Endothelial cell of umbilical vein (primary cell): ENCODE results near the gene HLTF. TPM values are rescaled to one million over a fixed set of nuclear protein-coding genes. Genes with fewer than 3 reads are reported as not detected.

Experiments
- BruUV-seq: library from RNA; stranded (reverse); fragments of 400-500 nt; replicated peaks from 2 replicates; lab custom pipeline; 2021; lab: Mats Ljungman, UMichigan
- CTCF ChIA-PET: fragments of 300-600, 350-600 bp; sonication (Branson Sonifier 250); formaldehyde crosslinking; loops from one replicate; lab custom pipeline; 2021; ENCODE audit warnings: antibody characterized with exemption, inconsistent platforms; lab: Charles Lee
- POLR2A ChIA-PET: fragments of 300-600, 350-600 bp; sonication (Branson Sonifier 250); formaldehyde crosslinking; loops from one replicate; lab custom pipeline; 2021; ENCODE audit warnings: antibody characterized with exemption, inconsistent platforms; lab: Charles Lee
- DNase-seq: peaks from one replicate; pipeline ENCODE4 v3.0.0-alpha.2; 2011; ENCODE audit warnings: low read depth, low spot score
- FAIRE-seq: peaks from 2 replicates; lab custom pipeline; 2011; peaks lifted over from hg19 to GRCh38; lab: Jason Lieb, UNC
- H2AFZ ChIP-seq: 2 replicates; pipeline ENCODE4 v1.6.0; 2012; ENCODE audit warnings: low read depth, low read length, control low read depth, inconsistent platforms
- H3K27ac ChIP-seq: 2 replicates; pipeline ENCODE4 v1.5.1; 2011; ENCODE audit warnings: low read depth, mild to moderate bottlenecking, control low read depth, low read length, moderate library complexity; ENCODE audit not compliant: insufficient read depth
- H3K27me3 ChIP-seq, 2 experiments: 2 replicates each; pipeline versions ENCODE4 v1.6.0 to v1.6.1; 2011; ENCODE audit warnings: low read length in 2 of 2, mixed read lengths in 1 of 2; ENCODE audit not compliant: control insufficient read depth in 2 of 2, insufficient read depth in 2 of 2
- H3K36me3 ChIP-seq, 2 experiments: 2 replicates in 1 of 2; 3 replicates in 1 of 2; pipeline ENCODE4 v1.5.1; 2011; ENCODE audit warnings: low read length in 2 of 2, mild to moderate bottlenecking in 1 of 2, moderate library complexity in 1 of 2; ENCODE audit not compliant: control insufficient read depth in 2 of 2, insufficient read depth in 2 of 2; ENCODE audit errors: extremely low read depth in 1 of 2
- H3K4me1 ChIP-seq: 3 replicates; pipeline ENCODE4 v1.5.1; 2011; ENCODE audit warnings: mild to moderate bottlenecking, low read length; ENCODE audit not compliant: control insufficient read depth, insufficient read depth; ENCODE audit errors: extremely low read depth
- H3K4me2 ChIP-seq: 2 replicates; pipeline ENCODE4 v1.6.1; 2011; ENCODE audit warnings: low read length, control low read depth, mixed read lengths; ENCODE audit not compliant: insufficient read depth
- H3K4me3 ChIP-seq, 3 experiments: fragments of 200-600 bp in 1 of 3; sonication (generic), shearing (Covaris generic) in 1 of 3; replicated peaks in 1 of 3; 2 replicates each; pipeline ENCODE4 v1.5.1; 2011 to 2016; ENCODE audit warnings: control low read depth in 3 of 3, low read length in 3 of 3, mild to moderate bottlenecking in 2 of 3, inconsistent platforms in 1 of 3, low read depth in 1 of 3, moderate library complexity in 1 of 3; ENCODE audit not compliant: insufficient read depth in 1 of 3
- H3K79me2 ChIP-seq: 2 replicates; pipeline ENCODE4 v1.6.0; 2012; ENCODE audit warnings: low read length, inconsistent platforms; ENCODE audit not compliant: control insufficient read depth, insufficient read depth
- H3K9ac ChIP-seq: replicated peaks from 2 replicates; pipeline ENCODE3; 2011; ENCODE audit warnings: low read length, control low read depth; ENCODE audit not compliant: insufficient read depth; ENCODE audit errors: extremely low read depth
- H3K9me1 ChIP-seq: replicated peaks from 3 replicates; pipeline ENCODE4 v1.6.0; 2011; ENCODE audit warnings: mild to moderate bottlenecking, low read length; ENCODE audit not compliant: control insufficient read depth, insufficient read depth; ENCODE audit errors: extremely low read depth
- H3K9me3 ChIP-seq: replicated peaks from 2 replicates; pipeline ENCODE4 v1.5.1; 2012; ENCODE audit warnings: low read length, inconsistent platforms; ENCODE audit not compliant: control insufficient read depth, insufficient read depth
- H4K20me1 ChIP-seq: replicated peaks from 2 replicates; pipeline ENCODE3; 2011; ENCODE audit warnings: mild to moderate bottlenecking, low read length; ENCODE audit not compliant: control insufficient read depth, insufficient read depth; ENCODE audit errors: extremely low read depth
- EZH2 ChIP-seq: IDR thresholded peaks from 2 replicates; pipeline ENCODE4 v1.6.1; 2012; ENCODE audit warnings: borderline replicate concordance, low read depth, mild to moderate bottlenecking, moderate library complexity, low read length, inconsistent platforms; ENCODE audit not compliant: severe bottlenecking
- FOS ChIP-seq: IDR thresholded peaks from 2 replicates; pipeline ENCODE4 v1.6.1; 2011; ENCODE audit warnings: mild to moderate bottlenecking, low read length, moderate library complexity, borderline replicate concordance; ENCODE audit not compliant: insufficient read depth
- GATA2 ChIP-seq: IDR thresholded peaks from 2 replicates; pipeline ENCODE4 v1.7.0; 2011; ENCODE audit warnings: low read depth, mild to moderate bottlenecking, moderate library complexity, mixed read lengths, low read length; ENCODE audit not compliant: insufficient read length, insufficient read depth
- JUN ChIP-seq: IDR thresholded peaks from 2 replicates; pipeline ENCODE4 v1.6.1; 2011; ENCODE audit warnings: borderline replicate concordance, low read depth; ENCODE audit not compliant: insufficient read length, insufficient read depth
- MAX ChIP-seq: IDR thresholded peaks from 2 replicates; pipeline ENCODE4 v1.6.1; 2011; ENCODE audit not compliant: insufficient read depth, insufficient read length
- MYC ChIP-seq: IDR thresholded peaks from one replicate; pipeline ENCODE4 v1.6.1; 2011; ENCODE audit warnings: mild to moderate bottlenecking, low read depth, low read length
- POLR2A ChIP-seq: IDR thresholded peaks from 2 replicates; pipeline ENCODE4 v1.6.1; 2012; ENCODE audit warnings: low read depth, mild to moderate bottlenecking, control low read depth, low read length
- POLR2AphosphoS5 ChIP-seq: IDR thresholded peaks from 2 replicates; pipeline ENCODE4 v1.6.1; 2012; ENCODE audit warnings: low read depth, mild to moderate bottlenecking, control low read depth, low read length, moderate library complexity; ENCODE audit not compliant: insufficient read depth
- dilution Hi-C: fragments of 300-500 bp; cut with MboI; formaldehyde crosslinking; loops from one replicate; pipeline ENCODE4 v1.15.0; 2019; ENCODE audit warnings: low sequenced_read_pairs; ENCODE audit not compliant: extremely low pct_ligation_motif_present
- intact Hi-C: fragments of 100-400 bp; cut with micrococcal nuclease; formaldehyde crosslinking; loops from one replicate; pipeline ENCODE4 v1.10.0; 2022
- polyA plus RNA-seq, 4 experiments: library from polyadenylated mRNA; depleted of rRNA in 3 of 4; stranded (reverse) in 3 of 4; unstranded in 1 of 4; fragments of >200 nt; gene quantifications; 2 replicates each; pipeline versions ENCODE4 v1.2.1 to v1.2.3, GENCODE V29; 2011 to 2012; ENCODE audit warnings: missing spikeins in 1 of 4
- total RNA-seq: library from RNA; stranded (reverse); gene quantifications from 2 replicates; pipeline ENCODE4 v1.2.3, GENCODE V29; 2021
- TF ChIP-seq, protein P1 (sequence below), 2 donors: IDR thresholded peaks; 1 replicate in 1 of 2; 2 replicates in 1 of 2; pipeline ENCODE4 v1.5.1; 2011; ENCODE audit warnings: low read length in 2 of 2, mild to moderate bottlenecking in 2 of 2, moderate library complexity in 2 of 2, control low read depth in 1 of 2, inconsistent platforms in 1 of 2, low read depth in 1 of 2; ENCODE audit not compliant: insufficient read depth in 1 of 2; ENCODE audit errors: extremely low read depth in 1 of 2

Gene HLTF
- total and polyA plus RNA-seq, 2 donors (not counting 3 experiments of a cell fraction or from before 2014, with no cell fraction given) = 8.7 to 24.6 TPM

GRCh38 chr3:149095487-149095886 is 9.2 kb upstream of the HLTF start:
- intact Hi-C loops (no loop called here), dilution Hi-C loops (no loop called here)
- H3K27me3 ChIP-seq = peaks cover 0 to 2% of the 10 kb centered on the region in 2 experiments
- FAIRE-seq = no peak
- no peaks in the 10 kb centered on the region for H3K9me1 ChIP-seq
- no peaks in the 10 kb centered on the region for H3K79me2 ChIP-seq
- BruUV-seq = no TSS peak
- no peak overlapping the region for H3K4me3 ChIP-seq
- no peaks in the 10 kb centered on the region for H3K4me1 ChIP-seq
- no peaks in the 10 kb centered on the region for H3K9me3 ChIP-seq
- ChIA-PET CTCF (no interaction called here), POLR2A (no interaction called here)
- no peak overlapping the region for H3K9ac ChIP-seq
- H4K20me1 ChIP-seq = no peaks in the 10 kb centered on the region
- H3K27ac ChIP-seq = no peak overlapping the region
- H3K4me2 ChIP-seq = no peak overlapping the region
- no peak for TF ChIP-seq FOS
- no peaks in the 10 kb centered on the region for H3K36me3 ChIP-seq
- DNase-seq = no peak
- H2AFZ ChIP-seq = no peak overlapping the region

DNA sequence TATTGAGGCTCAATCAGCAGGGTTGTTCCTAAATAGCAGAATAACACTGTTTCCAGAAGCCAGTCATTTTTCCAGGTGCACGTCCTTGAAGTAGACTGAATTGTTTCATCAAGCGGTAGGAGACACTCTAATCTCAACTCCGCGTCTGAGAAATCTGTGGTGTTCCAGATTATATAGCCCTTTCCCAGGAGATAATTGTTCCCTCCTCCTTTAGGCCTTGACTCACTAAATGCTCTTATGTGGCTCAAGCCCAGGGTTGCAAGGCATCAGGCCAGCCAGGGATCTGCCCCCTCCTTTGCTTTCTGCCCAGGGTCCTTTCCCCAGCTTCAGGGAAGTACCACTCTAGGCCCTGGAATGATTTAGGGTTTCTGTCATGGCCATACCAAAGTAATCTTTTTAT is 5.7 kb upstream of the HLTF start:
- no peak overlapping the region for H3K4me2 ChIP-seq
- no peaks in the 10 kb centered on the region for H4K20me1 ChIP-seq
- no peak for FAIRE-seq
- no TSS peak for BruUV-seq
- H3K9ac ChIP-seq = no peak overlapping the region
- dilution Hi-C loops (no loop called here), intact Hi-C loops (no loop called here)
- no peaks in the 10 kb centered on the region for H3K79me2 ChIP-seq
- DNase-seq = no peak
- CTCF ChIA-PET = no interaction called here
- TF ChIP-seq MAX (no peak), MYC (no peak), JUN (no peak), POLR2AphosphoS5 (no peak), GATA2 (no peak), POLR2A (no peak), EZH2 (no peak), FOS (no peak)
- TF ChIP-seq, protein P1, sequence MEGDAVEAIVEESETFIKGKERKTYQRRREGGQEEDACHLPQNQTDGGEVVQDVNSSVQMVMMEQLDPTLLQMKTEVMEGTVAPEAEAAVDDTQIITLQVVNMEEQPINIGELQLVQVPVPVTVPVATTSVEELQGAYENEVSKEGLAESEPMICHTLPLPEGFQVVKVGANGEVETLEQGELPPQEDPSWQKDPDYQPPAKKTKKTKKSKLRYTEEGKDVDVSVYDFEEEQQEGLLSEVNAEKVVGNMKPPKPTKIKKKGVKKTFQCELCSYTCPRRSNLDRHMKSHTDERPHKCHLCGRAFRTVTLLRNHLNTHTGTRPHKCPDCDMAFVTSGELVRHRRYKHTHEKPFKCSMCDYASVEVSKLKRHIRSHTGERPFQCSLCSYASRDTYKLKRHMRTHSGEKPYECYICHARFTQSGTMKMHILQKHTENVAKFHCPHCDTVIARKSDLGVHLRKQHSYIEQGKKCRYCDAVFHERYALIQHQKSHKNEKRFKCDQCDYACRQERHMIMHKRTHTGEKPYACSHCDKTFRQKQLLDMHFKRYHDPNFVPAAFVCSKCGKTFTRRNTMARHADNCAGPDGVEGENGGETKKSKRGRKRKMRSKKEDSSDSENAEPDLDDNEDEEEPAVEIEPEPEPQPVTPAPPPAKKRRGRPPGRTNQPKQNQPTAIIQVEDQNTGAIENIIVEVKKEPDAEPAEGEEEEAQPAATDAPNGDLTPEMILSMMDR (IDR thresholded peaks at IDR 0.05; ENCODE audit: extremely low read depth in 1 of 2, insufficient read depth in 1 of 2, low read depth in 1 of 2, low read length in 2 of 2) = no peak
- POLR2A ChIA-PET = interaction anchor here (0.6 kb wide), 1 partner anchor 21 kb away, joined by 3 read pairs; no protein-coding TSS in a partner anchor
- H3K9me3 ChIP-seq = no peaks in the 10 kb centered on the region
- no peaks in the 10 kb centered on the region for H3K4me1 ChIP-seq
- H3K27ac ChIP-seq = no peak overlapping the region
- no peak overlapping the region for H3K4me3 ChIP-seq
- no peaks in the 10 kb centered on the region for H3K27me3 ChIP-seq
- no peak overlapping the region for H2AFZ ChIP-seq
- no peaks in the 10 kb centered on the region for H3K9me1 ChIP-seq
- no peaks in the 10 kb centered on the region for H3K36me3 ChIP-seq
